ENCODE measurements around the gene ZMYND15.
"Not testable (repeated sequence)": the region's sequence is repeated elsewhere in the genome, so short reads cannot be mapped to it uniquely, and the experiment has no call there.

ZMYND15 gene

GRCh38 chr17:4709794-4710692, 29.6 kb upstream of the ZMYND15 start, which contains the start of gene ARRB2:
TSS of gene ARRB2 (plus strand) at chr17:4710632. CDS start at chr17:4710722, 90 bp downstream.
- Mint-ChIP-seq H3K4me1 (ENCODE audit: low read depth) (peaks cover 49% of the 10 kb centered on the region), H3K36me3 (peaks cover 3% of the 10 kb centered on the region), H3K27ac (peak within 1 kb of the TSS; percentile 93), H3K4me3 (peak within 1 kb of the TSS; percentile 88), H3K9me3 (ENCODE audit: low read depth) (no peaks in the 10 kb centered on the region), H3K27me3 (no peaks in the 10 kb centered on the region)

GRCh38 chr17:4710693-4711634, 28.7 kb upstream of the ZMYND15 start:
- H3K4me3 Mint-ChIP-seq: peak overlapping the region; percentile 88
- peaks cover 3% of the 10 kb centered on the region for H3K36me3 Mint-ChIP-seq
- peaks cover 52% of the 10 kb centered on the region for H3K4me1 Mint-ChIP-seq (ENCODE audit: low read depth)
- peak overlapping the region; percentile 93 for H3K27ac Mint-ChIP-seq
- no peaks in the 10 kb centered on the region for H3K9me3 Mint-ChIP-seq (ENCODE audit: low read depth)
- H3K27me3 Mint-ChIP-seq: no peaks in the 10 kb centered on the region

DNA sequence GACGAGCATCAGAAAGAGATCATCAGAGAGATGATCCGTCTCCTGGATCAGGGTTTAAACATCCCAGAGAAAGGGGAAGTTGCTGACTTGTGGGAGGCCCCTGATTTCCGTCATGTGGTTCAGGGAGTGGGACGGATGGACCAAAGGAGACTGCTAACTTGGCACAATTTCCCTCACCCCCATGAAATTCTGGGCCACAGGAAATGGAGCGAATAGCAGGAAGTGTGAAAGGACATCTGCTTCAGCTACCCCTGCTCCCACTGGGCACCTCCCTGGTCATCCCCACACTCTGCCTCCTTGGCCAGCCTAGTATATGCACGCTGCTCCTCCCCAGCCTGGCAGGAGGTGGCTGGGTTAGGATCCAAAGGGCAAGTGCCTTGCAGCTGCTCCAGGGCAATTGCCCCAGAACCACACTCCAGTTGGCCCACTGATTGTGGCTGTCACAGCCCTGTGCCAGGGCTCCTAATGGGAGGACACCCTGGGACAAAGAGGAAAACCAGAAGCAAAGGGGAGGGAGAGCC, 27.9 kb upstream of the ZMYND15 start:
- Mint-ChIP-seq H3K27me3 (no peaks in the 10 kb centered on the region), H3K9me3 (ENCODE audit: low read depth) (no peaks in the 10 kb centered on the region), H3K36me3 (peaks cover 3% of the 10 kb centered on the region), H3K27ac (peak overlapping the region; percentile 93), H3K4me3 (peak overlapping the region; percentile 88), H3K4me1 (ENCODE audit: low read depth) (peaks cover 50% of the 10 kb centered on the region)

DNA sequence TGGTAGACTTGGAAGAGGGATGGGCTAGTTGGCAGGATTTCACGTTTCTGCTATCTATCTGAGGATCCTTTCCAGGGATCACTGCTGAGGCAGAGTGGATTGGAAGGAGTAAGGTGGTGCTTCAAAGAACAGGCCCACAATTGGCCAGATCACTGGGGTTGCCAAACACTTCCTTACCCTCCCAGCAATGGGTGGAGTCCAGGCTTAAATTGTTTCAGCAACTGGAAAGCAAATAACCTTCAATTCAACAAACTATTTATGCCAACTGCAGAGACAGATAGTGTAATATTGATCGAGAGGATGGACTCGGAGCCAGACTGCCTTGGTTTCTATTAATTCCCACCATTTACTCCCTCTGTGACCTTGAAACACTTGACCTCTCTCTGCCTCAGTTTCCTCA, 27.1 kb upstream of the ZMYND15 start:
- Mint-ChIP-seq H3K4me3 (peak overlapping the region; percentile 88), H3K36me3 (peaks cover 3% of the 10 kb centered on the region), H3K4me1 (ENCODE audit: low read depth) (peaks cover 52% of the 10 kb centered on the region), H3K27me3 (no peaks in the 10 kb centered on the region), H3K27ac (peak overlapping the region; percentile 66), H3K9me3 (ENCODE audit: low read depth) (no peaks in the 10 kb centered on the region)

DNA sequence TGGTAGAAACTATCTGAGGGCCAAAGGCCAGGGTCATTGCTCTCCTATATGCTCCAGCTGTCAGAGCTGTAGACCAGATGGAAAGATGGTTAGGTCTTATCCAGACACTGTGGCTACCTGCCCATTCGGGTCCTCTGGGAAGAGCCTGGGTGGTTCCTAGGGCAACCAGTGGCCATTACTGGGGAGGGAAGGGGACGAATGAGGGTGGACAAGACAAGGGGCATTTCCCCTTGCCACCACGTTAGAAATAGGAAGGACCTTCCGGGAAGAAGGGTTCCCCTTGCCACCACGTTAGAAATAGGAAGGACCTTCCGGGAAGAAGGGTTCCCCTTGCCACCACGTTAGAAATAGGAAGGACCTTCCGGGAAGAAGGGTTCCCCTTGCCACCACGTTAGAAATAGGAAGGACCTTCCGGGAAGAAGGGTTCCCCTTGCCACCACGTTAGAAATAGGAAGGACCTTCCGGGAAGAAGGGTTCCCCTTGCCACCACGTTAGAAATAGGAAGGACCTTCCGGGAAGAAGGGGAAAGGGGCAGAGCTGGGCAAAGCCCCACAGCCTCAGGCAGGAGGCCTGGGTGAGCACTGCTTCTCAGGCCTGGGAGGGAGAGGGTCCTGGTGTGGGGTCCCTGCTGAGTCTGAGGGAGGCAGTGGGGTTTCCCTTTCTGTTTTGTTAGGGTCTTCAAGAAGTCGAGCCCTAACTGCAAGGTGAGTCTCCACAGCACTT, 25.1 kb upstream of the ZMYND15 start:
- H3K9me3 Mint-ChIP-seq (ENCODE audit: low read depth); H3K27me3 Mint-ChIP-seq; H3K36me3 Mint-ChIP-seq: not testable (repeated sequence)
- peak overlapping the region; percentile 93 for H3K27ac Mint-ChIP-seq
- H3K4me1 Mint-ChIP-seq (ENCODE audit: low read depth): peaks cover 48% of the 10 kb centered on the region
- H3K4me3 Mint-ChIP-seq: peak overlapping the region; percentile 81

DNA sequence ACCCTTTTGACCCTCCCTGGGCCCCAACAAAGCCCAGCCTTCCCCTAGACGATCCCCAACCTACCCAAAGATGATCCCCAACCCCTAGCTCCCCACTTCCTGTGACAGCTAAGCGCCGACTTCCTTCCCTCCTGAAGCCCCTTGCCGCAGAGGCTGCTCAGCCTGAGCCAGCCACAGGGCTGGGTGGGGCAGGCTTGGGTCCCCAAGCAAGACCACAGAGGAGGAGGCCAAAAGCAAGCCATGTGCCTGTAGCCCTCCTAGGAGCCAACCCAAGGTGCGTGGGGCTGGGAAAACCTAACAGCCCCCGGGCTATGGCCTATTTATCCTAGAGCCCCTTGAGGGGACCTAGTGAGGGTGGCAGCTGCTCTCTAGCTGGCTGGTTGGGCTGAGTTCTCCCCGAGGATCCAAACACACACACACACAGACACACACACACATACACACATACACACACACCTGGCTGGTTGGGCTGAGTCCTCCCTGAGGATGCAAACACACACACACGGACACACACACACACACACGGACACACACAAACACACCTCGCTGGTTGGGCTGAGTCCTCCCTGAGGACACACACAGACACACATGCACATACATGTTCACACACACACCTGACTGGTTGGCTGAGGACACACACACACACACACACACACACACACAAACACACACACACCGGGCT, 24.4 kb upstream of the ZMYND15 start:
- Mint-ChIP-seq H3K27me3 (no peaks in the 10 kb centered on the region), H3K9me3 (ENCODE audit: low read depth) (no peaks in the 10 kb centered on the region), H3K4me3 (peak overlapping the region; percentile 81), H3K4me1 (ENCODE audit: low read depth) (peaks cover 44% of the 10 kb centered on the region), H3K36me3 (peaks cover 3% of the 10 kb centered on the region), H3K27ac (peak overlapping the region; percentile 93)

- H3K36me3 Mint-ChIP-seq: peaks cover 3% of the 10 kb centered on the region
- no peaks in the 10 kb centered on the region for H3K9me3 Mint-ChIP-seq (ENCODE audit: low read depth)
- peak overlapping the region; percentile 93 for H3K27ac Mint-ChIP-seq
- peaks cover 44% of the 10 kb centered on the region for H3K4me1 Mint-ChIP-seq (ENCODE audit: low read depth)
- H3K27me3 Mint-ChIP-seq: no peaks in the 10 kb centered on the region
- H3K4me3 Mint-ChIP-seq: peak overlapping the region; percentile 81
These were observed 23.6 kb upstream of the ZMYND15 start for GRCh38 chr17:4716081-4716480.

GRCh38 chr17:4717791-4718190, 21.8 kb upstream of the ZMYND15 start:
- Mint-ChIP-seq H3K36me3 (no peaks in the 10 kb centered on the region), H3K4me1 (ENCODE audit: low read depth) (peaks cover 29% of the 10 kb centered on the region), H3K27me3 (no peaks in the 10 kb centered on the region), H3K9me3 (ENCODE audit: low read depth) (no peaks in the 10 kb centered on the region), H3K27ac (no peak overlapping the region), H3K4me3 (no peak overlapping the region)

DNA sequence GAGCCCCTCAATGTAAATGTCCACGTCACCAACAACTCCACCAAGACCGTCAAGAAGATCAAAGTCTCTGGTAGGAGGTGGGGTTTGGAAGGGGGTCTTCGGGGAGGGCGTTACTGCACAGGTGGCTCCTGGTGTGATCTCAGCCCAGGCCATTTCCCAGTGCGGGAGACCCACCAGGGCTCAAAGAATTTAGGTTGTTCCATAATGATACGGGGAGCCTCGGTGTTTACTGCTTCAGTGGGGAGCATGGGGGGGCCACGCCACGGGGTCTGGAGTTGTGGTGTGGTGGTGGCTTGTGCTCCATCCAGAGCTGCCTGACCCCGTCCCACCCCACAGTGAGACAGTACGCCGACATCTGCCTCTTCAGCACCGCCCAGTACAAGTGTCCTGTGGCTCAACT, 21.4 kb upstream of the ZMYND15 start:
- Mint-ChIP-seq H3K9me3 (ENCODE audit: low read depth) (no peaks in the 10 kb centered on the region), H3K36me3 (no peaks in the 10 kb centered on the region), H3K27me3 (no peaks in the 10 kb centered on the region), H3K4me1 (ENCODE audit: low read depth) (peaks cover 28% of the 10 kb centered on the region), H3K4me3 (no peak overlapping the region), H3K27ac (no peak overlapping the region)

- Mint-ChIP-seq H3K4me1 (ENCODE audit: low read depth) (peaks cover 24% of the 10 kb centered on the region), H3K36me3 (no peaks in the 10 kb centered on the region), H3K4me3 (no peak overlapping the region), H3K27ac (peak overlapping the region; percentile 50), H3K27me3 (no peaks in the 10 kb centered on the region), H3K9me3 (ENCODE audit: low read depth) (no peaks in the 10 kb centered on the region)
These were observed 20.5 kb upstream of the ZMYND15 start for GRCh38 chr17:4719146-4719545.

DNA sequence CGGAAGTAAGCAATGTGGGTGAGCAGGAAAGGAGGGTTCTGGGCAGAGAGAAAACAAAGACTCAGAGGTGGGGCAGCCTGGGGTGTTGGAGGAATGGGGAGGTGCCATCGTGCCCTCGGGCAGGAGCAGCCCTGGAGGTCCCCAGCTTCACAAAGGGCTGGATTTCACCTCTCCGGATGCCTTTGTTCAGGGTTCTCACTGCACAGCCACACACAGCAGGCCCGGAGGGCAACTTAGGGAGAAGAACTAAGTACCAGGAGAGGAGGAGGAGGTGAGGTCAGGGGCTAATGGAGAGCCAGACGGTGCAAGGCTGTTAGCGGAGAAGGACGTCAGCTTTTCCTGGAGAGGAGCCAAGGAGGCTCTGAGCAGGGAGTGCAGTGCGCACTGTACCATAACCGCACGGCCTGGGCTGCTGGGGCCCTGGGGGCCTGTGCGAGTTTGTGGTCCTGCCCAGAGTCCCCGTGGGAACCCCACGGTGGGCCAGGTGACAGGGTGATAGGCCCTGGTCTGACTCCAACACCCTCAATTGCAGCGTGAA, 19.9 kb upstream of the ZMYND15 start:
- H3K27ac Mint-ChIP-seq: peak overlapping the region; percentile 50

GRCh38 chr17:4720787-4721186, 18.8 kb upstream of the ZMYND15 start:
- Mint-ChIP-seq H3K36me3 (no peaks in the 10 kb centered on the region), H3K4me1 (ENCODE audit: low read depth) (peaks cover 12% of the 10 kb centered on the region), H3K27ac (no peak overlapping the region), H3K9me3 (ENCODE audit: low read depth) (no peaks in the 10 kb centered on the region), H3K4me3 (no peak overlapping the region), H3K27me3 (no peaks in the 10 kb centered on the region)

More for the DNA sequence above, 19.9 kb upstream of the ZMYND15 start:
- Mint-ChIP-seq H3K27me3 (no peaks in the 10 kb centered on the region), H3K9me3 (ENCODE audit: low read depth) (no peaks in the 10 kb centered on the region), H3K4me1 (ENCODE audit: low read depth) (peaks cover 22% of the 10 kb centered on the region), H3K4me3 (no peak overlapping the region), H3K36me3 (no peaks in the 10 kb centered on the region)

GRCh38 chr17:4721203-4722135, 18.2 kb upstream of the ZMYND15 start:
- peaks cover 9% of the 10 kb centered on the region for H3K4me1 Mint-ChIP-seq (ENCODE audit: low read depth)
- H3K4me3 Mint-ChIP-seq: no peak overlapping the region
- no peak overlapping the region for H3K27ac Mint-ChIP-seq
- H3K27me3 Mint-ChIP-seq: no peaks in the 10 kb centered on the region
- H3K36me3 Mint-ChIP-seq: no peaks in the 10 kb centered on the region
- H3K9me3 Mint-ChIP-seq (ENCODE audit: low read depth): no peaks in the 10 kb centered on the region

Data from activated naive CD8-positive, alpha-beta T cell (primary cell).